H9 (cell line): ENCODE measurements around the gene MYBBP1A. TPM values are rescaled to one million over a fixed set of nuclear protein-coding genes. Genes with fewer than 3 reads are reported as not detected.

Experiments used
- DNase-seq: peaks from one replicate; pipeline ENCODE4 v3.0.0-alpha.2; 2017
- H2AFZ ChIP-seq: one replicate; pipeline ENCODE4 v1.6.1; 2013; ENCODE audit warnings: mild to moderate bottlenecking, low read length, control low read depth, moderate library complexity
- H2AK5ac ChIP-seq: 2 replicates; pipeline ENCODE4 v1.6.1; 2013; ENCODE audit warnings: low read length, control low read depth, mixed read lengths; ENCODE audit not compliant: insufficient read length
- H2BK120ac ChIP-seq: one replicate; pipeline ENCODE4 v1.6.1; 2013; ENCODE audit warnings: low read depth, mild to moderate bottlenecking, low read length, control low read depth, inconsistent platforms; ENCODE audit not compliant: poor library complexity, severe bottlenecking
- H2BK12ac ChIP-seq: 2 replicates; pipeline ENCODE4 v1.6.1; 2013; ENCODE audit warnings: low read length, control low read depth, mixed read lengths, low read depth; ENCODE audit not compliant: insufficient read length
- H2BK15ac ChIP-seq: 2 replicates; pipeline ENCODE4 v1.6.1; 2013; ENCODE audit warnings: low read depth, low read length, control low read depth
- H2BK20ac ChIP-seq: one replicate; pipeline ENCODE4 v1.6.1; 2013; ENCODE audit warnings: low read depth, mild to moderate bottlenecking, low read length, control low read depth, inconsistent platforms; ENCODE audit not compliant: poor library complexity, severe bottlenecking
- H2BK5ac ChIP-seq: 2 replicates; pipeline ENCODE4 v1.6.1; 2013; ENCODE audit warnings: low read length, control low read depth, mixed read lengths; ENCODE audit not compliant: insufficient read length
- H3K14ac ChIP-seq: 2 replicates; pipeline ENCODE4 v1.6.1; 2013; ENCODE audit warnings: low read length, control low read depth; ENCODE audit not compliant: insufficient read depth
- H3K18ac ChIP-seq: 2 replicates; pipeline ENCODE4 v1.6.1; 2013; ENCODE audit warnings: low read depth, mild to moderate bottlenecking, mixed read lengths, low read length, control low read depth; ENCODE audit not compliant: insufficient read length
- H3K23ac ChIP-seq: 2 replicates; pipeline ENCODE4 v1.6.1; 2013; ENCODE audit warnings: low read length, control low read depth, mixed read lengths, low read depth; ENCODE audit not compliant: insufficient read length
- H3K23me2 ChIP-seq: 2 replicates; pipeline ENCODE4 v1.6.1; 2013; ENCODE audit warnings: low read depth, mild to moderate bottlenecking, mixed read lengths, low read length, control low read depth; ENCODE audit not compliant: insufficient read length, poor library complexity, severe bottlenecking
- H3K27ac ChIP-seq: 2 replicates; pipeline ENCODE4 v1.5.1; 2013; ENCODE audit warnings: low read length, control low read depth, mixed read lengths, low read depth; ENCODE audit not compliant: insufficient read length
- H3K27me3 ChIP-seq: 2 replicates; pipeline ENCODE4 v1.6.1; 2013; ENCODE audit warnings: low read length, control low read depth, inconsistent platforms; ENCODE audit not compliant: insufficient read depth
- H3K4ac ChIP-seq: 2 replicates; pipeline ENCODE4 v1.6.1; 2013; ENCODE audit warnings: low read depth, mild to moderate bottlenecking, control low read depth, inconsistent platforms, low read length, moderate library complexity
- H3K4me1 ChIP-seq: 2 replicates; pipeline ENCODE4 v1.6.1; 2013; ENCODE audit warnings: low read length, control low read depth, inconsistent platforms; ENCODE audit not compliant: insufficient read depth
- H3K4me2 ChIP-seq: 2 replicates; pipeline ENCODE4 v1.6.1; 2013; ENCODE audit warnings: low read length, control low read depth, mixed read lengths; ENCODE audit not compliant: insufficient read length, insufficient read depth
- H3K56ac ChIP-seq: 2 replicates; pipeline ENCODE4 v1.6.1; 2013; ENCODE audit warnings: low read depth, mild to moderate bottlenecking, mixed read lengths, low read length, control low read depth; ENCODE audit not compliant: insufficient read length
- H3K79me1 ChIP-seq: 2 replicates; pipeline ENCODE4 v1.6.1; 2013; ENCODE audit warnings: low read depth, mild to moderate bottlenecking, moderate library complexity, low read length, control low read depth, inconsistent platforms; ENCODE audit not compliant: insufficient read depth, poor library complexity, severe bottlenecking
- H3K79me2 ChIP-seq: 2 replicates; pipeline ENCODE4 v1.6.1; 2013; ENCODE audit warnings: low read length, control low read depth, inconsistent platforms; ENCODE audit not compliant: insufficient read depth
- H3K9ac ChIP-seq: 2 replicates; pipeline ENCODE4 v1.6.1; 2013; ENCODE audit warnings: low read length, control low read depth, mixed read lengths; ENCODE audit not compliant: insufficient read length; ENCODE audit errors: extremely low read depth
- H3K9me3 ChIP-seq: one replicate; pipeline ENCODE4 v1.6.1; 2013; ENCODE audit warnings: low read depth, low read length, inconsistent platforms; ENCODE audit not compliant: control insufficient read depth
- H3T11ph ChIP-seq: one replicate; pipeline ENCODE4 v1.6.1; 2013; ENCODE audit warnings: mild to moderate bottlenecking, low read length, control low read depth, inconsistent platforms
- H4K20me1 ChIP-seq: one replicate; pipeline ENCODE4 v1.6.1; 2013; ENCODE audit not compliant: control insufficient read depth, insufficient read length, insufficient read depth
- H4K5ac ChIP-seq: 2 replicates; pipeline ENCODE4 v1.6.1; 2013; ENCODE audit warnings: low read depth, mild to moderate bottlenecking, mixed read lengths, low read length, control low read depth; ENCODE audit not compliant: insufficient read length
- H4K8ac ChIP-seq: replicated peaks from 2 replicates; pipeline ENCODE4 v1.6.1; 2013; ENCODE audit warnings: low read length, control low read depth, mixed read lengths, low read depth; ENCODE audit not compliant: insufficient read length
- H4K91ac ChIP-seq: 2 replicates; pipeline ENCODE4 v1.6.1; 2013; ENCODE audit warnings: low read depth, mild to moderate bottlenecking, moderate library complexity, mixed read lengths, low read length, control low read depth; ENCODE audit not compliant: insufficient read length
- H3K27ac Mint-ChIP-seq, 3 experiments: 2 replicates in 2 of 3; 3 replicates in 1 of 3; pipeline ENCODE4 v1.8.0; 2020 to 2021; ENCODE audit warnings: mixed read lengths in 3 of 3, mild to moderate bottlenecking in 1 of 3, moderate library complexity in 1 of 3
- H3K27me3 Mint-ChIP-seq: 2 replicates; pipeline ENCODE4 v1.8.0; 2021; ENCODE audit warnings: low read depth, mild to moderate bottlenecking, moderate library complexity, mixed read lengths
- H3K36me3 Mint-ChIP-seq, 3 experiments: 2 replicates in 2 of 3; 3 replicates in 1 of 3; pipeline ENCODE4 v1.8.0; 2020 to 2021; ENCODE audit warnings: low read depth in 3 of 3, mixed read lengths in 3 of 3; ENCODE audit not compliant: insufficient read depth in 1 of 3
- H3K4me1 Mint-ChIP-seq, 2 experiments: 2 replicates each; pipeline ENCODE4 v1.8.0; 2020; ENCODE audit warnings: mixed read lengths in 2 of 2
- H3K4me3 Mint-ChIP-seq, 2 experiments: 2 replicates in 1 of 2; 3 replicates in 1 of 2; pipeline ENCODE4 v1.8.0; 2020 to 2021; ENCODE audit warnings: mild to moderate bottlenecking in 2 of 2, mixed read lengths in 2 of 2, moderate library complexity in 1 of 2
- H3K9me3 Mint-ChIP-seq, 2 experiments: 2 replicates in 1 of 2; 3 replicates in 1 of 2; pipeline ENCODE4 v1.8.0; 2020; ENCODE audit warnings: mild to moderate bottlenecking in 2 of 2, mixed read lengths in 2 of 2, moderate library complexity in 1 of 2
- WGBS: extraction: QIAGEN DNeasy Blood & Tissue Kit; methylation state at CpG from one replicate; pipeline ENCODE4 v1.1.7; 2013; ENCODE audit warnings: missing lambda C conversion rate, low lambda C conversion rate, mixed read lengths; ENCODE audit not compliant: insufficient read length; ENCODE audit errors: extremely low coverage; 5-methylcytosine and 5-hydroxymethylcytosine counted together
- total RNA-seq: library from RNA; stranded (reverse); gene quantifications from 2 replicates; pipeline ENCODE4 v1.2.1, GENCODE V29; 2021
- TF ChIP-seq, protein P1 (sequence below): fragments of 200-600 bp; sonication (generic); conservative IDR thresholded peaks from 3 replicates; pipeline ENCODE4 v1.8.0; 2021; ENCODE audit warnings: antibody characterized with exemption, mild to moderate bottlenecking

The MYBBP1A gene
- total RNA-seq, 1 experiment from 2014 or later: 181 TPM

DNA sequence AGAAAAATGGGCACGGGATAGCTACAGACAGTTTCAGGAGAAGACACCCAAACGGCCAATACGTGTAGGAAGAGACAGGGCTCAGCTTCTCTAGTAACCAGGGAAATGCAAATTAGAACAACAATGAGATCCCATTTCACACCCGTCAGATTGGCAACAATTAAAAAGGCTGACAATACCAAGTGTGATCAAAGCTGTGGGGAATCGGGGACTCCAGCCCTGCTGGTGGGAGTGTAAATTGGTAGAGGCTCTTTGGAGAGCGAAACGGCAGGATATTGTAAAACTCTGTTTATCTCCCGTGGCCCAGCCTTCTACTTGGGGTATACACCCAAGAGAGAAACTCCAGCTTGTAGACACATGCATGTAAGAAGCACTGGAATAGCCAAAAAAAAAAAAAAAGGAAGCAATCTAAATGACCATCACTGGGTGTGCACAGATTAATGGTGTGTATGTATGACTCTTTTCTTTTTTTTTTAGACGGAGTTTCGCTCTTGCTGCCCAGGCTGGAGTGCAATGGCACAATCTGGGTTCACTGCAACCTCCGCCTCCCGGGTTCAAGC, 27.5 kb downstream of the MYBBP1A start:
- Histone ChIP-seq H2AK5ac (no peak overlapping the region), H2BK20ac (no peak overlapping the region), H2BK12ac (no peak overlapping the region), H3K4me1 (no peaks in the 10 kb centered on the region), H3K9ac (no peak overlapping the region), H3K4ac (no peak overlapping the region), H3K79me2 (no peaks in the 10 kb centered on the region), H2BK120ac (no peak overlapping the region), H3K27me3 (peaks cover 6% of the 10 kb centered on the region), H3K9me3 (no peaks in the 10 kb centered on the region), H3K4me2 (no peak overlapping the region), H4K20me1 (no peaks in the 10 kb centered on the region), H2BK5ac (no peak overlapping the region), H3K27ac (no peak overlapping the region), H3T11ph (no peak overlapping the region), H3K79me1 (no peaks in the 10 kb centered on the region), H2BK15ac (no peak overlapping the region), H3K18ac (no peak overlapping the region), H3K14ac (no peak overlapping the region), H3K23ac (no peak overlapping the region), H3K56ac (no peak overlapping the region), H3K23me2 (no peaks in the 10 kb centered on the region), H4K91ac (no peak overlapping the region), H4K8ac (no peak overlapping the region), H2AFZ (no peak overlapping the region), H4K5ac (no peak overlapping the region)
- Mint-ChIP-seq H3K9me3 (no peaks in the 10 kb centered on the region; a peak in 1 of 5 replicates), H3K4me3 (no peak overlapping the region), H3K27ac (no peak overlapping the region; a peak in 1 of 7 replicates), H3K27me3 (peaks cover 96% of the 10 kb centered on the region), H3K36me3 (no peaks in the 10 kb centered on the region), H3K4me1 (peaks cover 11 to 14% of the 10 kb centered on the region in 2 experiments)
- TF ChIP-seq, protein P1, sequence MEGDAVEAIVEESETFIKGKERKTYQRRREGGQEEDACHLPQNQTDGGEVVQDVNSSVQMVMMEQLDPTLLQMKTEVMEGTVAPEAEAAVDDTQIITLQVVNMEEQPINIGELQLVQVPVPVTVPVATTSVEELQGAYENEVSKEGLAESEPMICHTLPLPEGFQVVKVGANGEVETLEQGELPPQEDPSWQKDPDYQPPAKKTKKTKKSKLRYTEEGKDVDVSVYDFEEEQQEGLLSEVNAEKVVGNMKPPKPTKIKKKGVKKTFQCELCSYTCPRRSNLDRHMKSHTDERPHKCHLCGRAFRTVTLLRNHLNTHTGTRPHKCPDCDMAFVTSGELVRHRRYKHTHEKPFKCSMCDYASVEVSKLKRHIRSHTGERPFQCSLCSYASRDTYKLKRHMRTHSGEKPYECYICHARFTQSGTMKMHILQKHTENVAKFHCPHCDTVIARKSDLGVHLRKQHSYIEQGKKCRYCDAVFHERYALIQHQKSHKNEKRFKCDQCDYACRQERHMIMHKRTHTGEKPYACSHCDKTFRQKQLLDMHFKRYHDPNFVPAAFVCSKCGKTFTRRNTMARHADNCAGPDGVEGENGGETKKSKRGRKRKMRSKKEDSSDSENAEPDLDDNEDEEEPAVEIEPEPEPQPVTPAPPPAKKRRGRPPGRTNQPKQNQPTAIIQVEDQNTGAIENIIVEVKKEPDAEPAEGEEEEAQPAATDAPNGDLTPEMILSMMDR: no peak; the same call in 2 of the 3 replicates
- no peak for DNase-seq
- WGBS: no CpG with 5 or more reads among the region's 12 CpGs
